Measurements from ENCODE around the gene IL5.
"Not testable (repeated sequence)": the region's sequence is repeated elsewhere in the genome, so short reads cannot be mapped to it uniquely, and the experiment has no call there.

IL5 gene

DNA sequence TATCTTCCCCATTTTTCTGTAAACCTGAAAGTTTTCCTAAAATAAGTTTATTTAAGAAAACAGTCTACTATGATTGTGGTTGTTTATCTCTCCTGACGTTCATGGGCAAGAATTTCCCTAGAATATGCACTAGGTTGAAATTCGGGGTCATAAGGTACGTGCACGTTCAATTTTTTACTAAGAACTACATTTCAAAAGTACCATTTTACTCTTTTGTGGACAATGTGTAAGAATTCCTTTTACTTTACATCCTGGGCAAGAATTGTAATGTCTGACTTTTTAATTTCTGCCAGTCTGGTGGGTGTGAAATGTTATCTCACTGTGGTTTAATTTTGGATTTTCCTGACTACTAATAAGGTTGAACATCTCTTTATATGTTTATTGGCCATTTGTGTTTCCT lies 12.4 kb downstream of the IL5 start:
- DNase-seq (ENCODE audit: low read depth in 1 of 2, low spot score in 1 of 2): no peak

DNA sequence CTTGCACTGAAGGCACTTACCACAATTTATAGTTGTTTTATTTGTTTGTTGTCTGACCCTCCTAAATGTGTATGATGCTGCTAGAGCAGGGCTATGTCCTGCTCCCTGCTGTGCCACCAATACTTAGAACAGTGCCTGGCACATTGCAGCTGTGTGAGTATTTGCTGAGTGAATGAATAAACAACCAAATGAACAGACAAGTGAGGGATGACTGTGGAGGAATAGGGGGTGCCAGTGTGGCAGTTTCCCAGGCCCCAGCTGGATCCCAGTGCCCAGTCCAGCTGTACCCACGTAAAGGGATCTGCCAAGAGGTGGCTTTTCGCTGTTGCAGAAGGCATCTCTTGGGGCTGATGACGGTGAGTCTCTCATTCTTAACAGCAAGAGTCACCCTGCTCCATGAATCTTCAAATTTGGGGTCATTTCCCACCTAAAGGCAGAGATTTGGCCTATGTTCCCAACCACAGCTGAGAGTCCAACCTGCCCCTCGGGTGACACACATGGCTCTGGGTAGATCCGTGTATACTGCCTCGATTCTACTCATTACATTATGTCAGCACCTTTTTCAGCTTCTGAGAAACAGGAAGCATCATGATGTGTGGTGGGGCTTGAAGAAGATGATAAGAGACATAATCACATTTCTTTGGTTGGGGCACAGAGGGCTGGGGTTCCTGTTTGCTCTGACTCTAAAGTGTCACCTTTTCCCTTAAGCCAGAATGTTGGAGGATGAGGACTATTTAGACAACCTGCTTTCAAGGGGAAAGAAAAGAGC lies 14.3 kb downstream of the IL5 start:
- DNase-seq (ENCODE audit: low read depth in 1 of 2, low spot score in 1 of 2): no peak

DNA sequence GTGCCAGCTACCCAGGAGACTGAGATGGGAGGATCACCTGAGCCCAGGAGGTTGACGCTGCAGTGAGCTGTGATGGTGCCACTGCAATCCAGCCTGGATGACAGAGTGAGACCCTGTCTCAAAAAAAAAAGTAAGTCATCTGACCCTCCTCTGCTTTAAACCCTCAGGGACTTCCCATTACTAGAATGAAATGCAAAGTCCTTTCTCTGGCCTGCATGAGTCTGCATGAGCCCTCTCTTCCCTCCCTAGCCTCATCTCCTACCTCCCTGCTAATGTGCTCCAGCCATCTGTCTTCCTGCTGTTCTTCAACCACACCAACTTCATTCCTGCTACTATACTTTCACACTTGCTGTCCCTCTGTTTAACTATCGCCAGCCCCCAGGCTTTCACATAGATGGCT lies 15.3 kb downstream of the IL5 start:
- DNase-seq (ENCODE audit: low read depth in 1 of 2, low spot score in 1 of 2): no peak

DNA sequence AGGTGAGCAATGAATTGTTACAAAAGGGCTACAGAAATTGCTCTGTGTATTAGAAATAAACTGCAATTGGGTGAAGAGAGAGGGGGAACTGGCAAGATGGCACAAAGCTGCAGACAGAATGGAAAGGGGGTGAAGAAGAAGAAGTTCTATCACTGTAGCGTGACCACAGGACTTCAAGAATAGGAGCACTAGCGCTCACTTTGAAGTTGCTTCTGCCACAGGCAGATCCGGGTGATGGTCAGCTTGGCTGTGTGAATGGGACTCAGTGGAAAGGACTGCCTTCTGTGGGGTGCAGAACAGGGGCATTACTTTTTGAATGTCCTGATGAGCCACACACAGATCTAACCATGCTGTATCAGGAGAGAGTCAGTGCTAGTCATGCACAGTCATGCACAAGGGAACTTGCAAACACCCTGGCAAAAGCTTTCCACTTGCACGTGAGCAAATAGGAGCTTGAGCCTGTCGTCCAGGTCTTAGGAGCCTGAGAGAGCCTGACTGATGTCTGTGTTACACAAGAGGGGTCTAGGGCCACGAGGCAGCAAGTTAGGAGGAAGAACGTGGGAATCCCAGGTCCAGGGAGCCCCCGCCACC lies 16.3 kb downstream of the IL5 start:
- no peak for DNase-seq (ENCODE audit: low read depth in 1 of 2, low spot score in 1 of 2)

DNA sequence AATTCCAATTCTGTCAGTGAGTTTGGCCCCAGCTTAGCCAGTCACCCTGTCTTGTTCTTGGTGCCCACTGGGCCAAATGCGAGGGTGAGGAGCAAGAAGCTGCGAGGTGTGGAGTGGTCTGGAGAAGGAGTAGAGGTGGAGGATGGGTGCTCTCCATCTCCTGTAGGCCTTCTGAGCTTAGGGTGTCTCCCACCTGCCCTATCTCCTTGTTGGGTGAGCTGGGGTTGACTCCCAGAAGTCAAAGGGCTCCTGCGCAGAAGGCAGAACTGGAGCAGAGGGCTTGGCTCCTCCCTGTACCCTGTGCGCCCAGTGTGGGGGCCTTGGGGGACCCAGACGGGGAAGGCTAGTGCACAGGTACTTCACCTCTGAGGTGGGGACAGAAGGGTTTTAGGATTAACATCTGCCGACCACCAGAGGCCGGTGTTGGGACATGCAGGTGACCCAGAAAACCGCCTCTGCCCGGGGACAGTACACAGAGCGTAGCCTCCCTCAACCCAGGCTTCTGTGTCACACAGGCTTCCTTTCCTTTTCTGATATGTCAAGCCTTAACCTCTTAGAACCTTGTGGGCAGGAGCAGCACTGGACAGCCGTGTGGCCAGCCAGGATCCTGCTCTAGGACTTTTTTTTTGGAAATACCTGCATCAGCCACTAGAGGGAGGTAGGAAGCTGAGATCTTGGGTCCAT lies 16.9 kb downstream of the IL5 start:
- no peak for DNase-seq (ENCODE audit: low read depth in 1 of 2, low spot score in 1 of 2)

DNA sequence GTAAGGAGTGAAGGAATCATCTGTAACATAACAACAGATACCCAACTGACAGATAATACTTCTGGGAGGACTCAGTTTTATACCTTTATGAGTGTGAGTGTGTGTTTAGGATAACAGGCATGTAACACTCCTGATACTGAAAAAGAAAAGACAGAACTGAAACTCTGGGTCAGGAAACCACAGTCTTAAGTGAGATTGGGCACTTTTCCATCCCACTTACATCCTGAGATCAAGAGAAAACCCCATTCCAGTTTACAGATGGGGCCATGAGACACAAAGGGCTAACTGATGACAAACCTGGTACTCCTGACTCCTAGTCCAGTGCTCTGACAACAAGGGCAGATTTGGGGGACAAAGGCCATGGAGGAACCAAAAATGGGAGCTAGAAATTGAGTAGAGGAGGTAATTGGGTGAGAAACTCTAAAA lies 18.0 kb downstream of the IL5 start:
- no peak for DNase-seq (ENCODE audit: low read depth in 1 of 2, low spot score in 1 of 2)

DNA sequence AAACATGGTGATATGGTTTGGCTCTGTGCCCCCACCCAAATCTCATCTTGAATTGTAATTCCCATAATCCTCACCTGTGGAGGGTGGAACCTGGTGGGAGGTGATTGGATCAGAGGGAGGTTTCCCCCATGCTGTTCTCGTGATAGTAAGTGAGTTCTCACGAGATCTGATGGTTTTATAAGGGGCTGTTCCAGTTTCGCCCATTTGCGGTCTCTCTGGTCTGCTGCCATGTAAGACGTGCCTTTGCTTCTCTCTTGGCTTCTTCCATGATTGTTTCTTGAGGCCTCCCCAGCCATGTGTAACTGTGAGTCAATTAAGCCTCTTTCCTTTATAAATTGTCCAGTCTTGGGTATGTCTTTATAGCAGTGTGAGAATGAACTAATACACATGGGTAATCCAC lies 18.4 kb downstream of the IL5 start:
- not testable (repeated sequence) for DNase-seq (ENCODE audit: low read depth in 1 of 2, low spot score in 1 of 2)

DNA sequence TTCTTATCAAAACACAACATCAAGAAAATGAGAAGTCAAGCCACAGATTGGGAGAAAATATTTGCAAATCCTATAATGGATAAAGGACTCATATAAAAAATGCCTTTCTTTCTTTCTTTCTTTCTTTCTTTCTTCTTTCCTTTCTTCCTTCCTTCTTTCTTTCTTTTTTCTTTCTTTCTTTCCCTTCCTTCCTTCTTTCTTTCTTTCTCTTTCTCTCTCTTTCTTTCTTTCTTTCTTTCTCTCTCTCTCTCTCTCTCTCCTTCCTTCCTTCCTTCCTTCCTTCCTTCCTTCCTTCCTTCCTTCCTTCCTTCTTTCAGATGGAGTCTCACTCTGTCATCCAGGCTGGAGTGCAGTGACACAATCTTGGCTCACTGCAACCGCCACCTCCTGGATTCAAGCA lies 21.3 kb downstream of the IL5 start:
- not testable (repeated sequence) for DNase-seq (ENCODE audit: low read depth in 1 of 2, low spot score in 1 of 2)

DNA sequence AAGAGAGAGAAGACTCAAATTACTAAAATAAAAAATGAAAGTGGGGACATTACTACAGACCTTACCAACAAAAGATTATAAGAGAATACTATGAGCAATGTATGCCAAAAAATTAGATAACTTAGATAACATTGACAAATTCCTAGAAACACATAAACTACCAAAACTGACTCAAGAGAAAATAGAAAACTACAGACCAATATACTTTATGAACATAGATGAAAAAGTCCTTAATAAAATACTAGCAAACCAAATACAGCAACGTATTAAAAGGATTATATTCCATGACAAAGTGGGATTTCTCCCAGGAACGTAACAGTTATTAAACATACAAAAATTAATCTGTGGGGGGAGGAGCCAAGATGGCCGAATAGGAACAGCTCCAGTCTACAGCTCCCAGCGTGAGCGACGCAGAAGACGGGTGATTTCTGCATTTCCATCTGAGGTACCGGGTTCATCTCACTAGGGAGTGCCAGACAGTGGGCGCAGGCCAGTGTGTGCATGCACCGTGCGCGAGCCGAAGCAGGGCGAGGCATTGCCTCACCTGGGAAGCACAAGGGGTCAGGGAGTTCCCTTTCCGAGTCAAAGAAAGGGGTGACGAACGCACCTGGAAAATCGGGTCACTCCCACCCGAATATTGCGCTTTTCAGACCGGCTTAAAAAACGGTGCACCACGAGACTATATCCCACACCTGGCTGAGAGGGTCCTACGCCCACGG lies 29.5 kb downstream of the IL5 start:
- DNase-seq (ENCODE audit: low read depth in 1 of 2, low spot score in 1 of 2): not testable (repeated sequence)

DNA sequence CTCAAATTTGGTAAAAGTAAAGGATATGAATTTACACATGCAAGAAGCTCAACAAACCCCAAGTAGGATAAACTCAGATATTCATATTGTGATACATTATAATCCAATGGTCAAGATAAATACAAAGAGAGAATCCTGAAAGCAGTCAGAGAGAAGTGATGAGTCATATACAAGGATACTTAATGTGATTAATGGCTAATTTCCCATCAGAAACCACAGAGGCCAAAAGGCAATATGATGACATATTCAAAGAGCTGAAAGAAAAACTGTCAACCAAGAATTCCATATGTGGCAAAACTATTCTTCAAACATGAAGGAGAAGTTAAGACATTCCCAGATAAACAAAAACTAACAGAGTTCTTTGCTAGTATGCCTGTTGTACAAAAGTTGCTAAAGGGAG lies 33.2 kb downstream of the IL5 start:
- no peak for DNase-seq (ENCODE audit: low read depth in 1 of 2, low spot score in 1 of 2)

DNA sequence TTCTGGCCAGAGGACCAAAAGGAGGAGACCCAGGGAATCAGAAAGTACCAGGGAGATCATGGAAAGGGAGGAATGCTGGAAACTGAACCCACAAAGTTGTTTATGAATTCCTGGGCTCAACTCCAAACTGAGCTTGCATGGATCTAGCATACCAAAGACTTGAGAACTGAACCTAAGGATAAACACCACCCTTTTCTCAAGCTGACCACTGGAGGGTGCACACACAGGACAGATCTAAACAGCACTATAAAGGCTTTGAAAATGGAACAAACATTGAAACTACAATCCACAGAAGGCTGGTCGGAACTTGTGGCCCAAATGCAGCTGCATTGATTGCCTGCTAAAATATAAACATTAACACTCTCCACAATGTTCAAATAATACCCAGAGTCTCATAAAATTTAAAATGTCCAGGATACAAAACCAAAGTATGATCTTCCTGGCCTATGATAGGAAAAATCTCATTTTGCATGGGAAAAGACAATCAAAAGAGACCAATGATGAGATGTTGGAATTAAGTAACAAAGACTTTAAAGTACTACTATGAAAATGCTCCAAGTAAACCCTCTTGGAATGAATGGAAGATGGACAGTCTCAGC lies 37.1 kb downstream of the IL5 start:
- no peak for DNase-seq (ENCODE audit: low read depth in 1 of 2, low spot score in 1 of 2)

DNA sequence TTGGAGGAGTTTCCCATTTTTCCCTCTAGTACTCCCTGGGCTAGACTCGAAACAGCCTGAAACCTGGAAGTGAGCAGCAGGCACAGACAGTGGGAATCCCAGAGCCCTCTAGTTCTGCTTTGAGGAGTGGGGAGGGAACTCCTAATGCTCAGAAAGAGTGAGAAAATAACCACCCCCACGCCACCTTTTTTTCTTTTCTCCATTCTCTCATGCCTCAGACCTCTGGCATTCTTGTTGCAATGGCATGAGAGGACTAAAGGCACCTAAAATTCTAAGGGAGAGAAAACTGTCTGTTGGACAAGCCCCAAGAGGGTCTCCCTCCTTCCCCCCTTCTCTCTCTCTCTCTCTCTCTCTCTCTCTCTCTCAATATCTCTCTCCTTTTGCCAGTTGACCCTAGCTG lies 37.7 kb downstream of the IL5 start:
- no peak for DNase-seq (ENCODE audit: low read depth in 1 of 2, low spot score in 1 of 2)

DNA sequence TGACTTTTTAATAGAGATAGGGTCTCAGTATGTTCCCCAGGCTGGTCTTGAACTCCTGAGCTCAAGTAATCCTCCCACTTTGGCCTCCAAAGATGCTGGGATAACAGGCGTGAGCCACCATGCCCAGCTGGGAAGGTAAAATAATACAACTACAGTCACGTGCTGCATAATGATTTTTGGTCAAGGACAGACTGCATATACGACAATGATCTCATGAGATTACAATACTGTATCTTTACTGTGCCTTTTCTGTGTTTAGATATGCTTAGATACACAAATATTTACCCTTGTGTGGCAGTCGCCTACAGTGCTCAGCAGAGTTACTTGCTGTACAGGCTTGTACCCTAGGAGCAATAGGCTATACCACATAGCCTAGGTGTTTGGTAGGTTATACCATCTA lies 38.6 kb downstream of the IL5 start:
- no peak for DNase-seq (ENCODE audit: low read depth in 1 of 2, low spot score in 1 of 2)

DNA sequence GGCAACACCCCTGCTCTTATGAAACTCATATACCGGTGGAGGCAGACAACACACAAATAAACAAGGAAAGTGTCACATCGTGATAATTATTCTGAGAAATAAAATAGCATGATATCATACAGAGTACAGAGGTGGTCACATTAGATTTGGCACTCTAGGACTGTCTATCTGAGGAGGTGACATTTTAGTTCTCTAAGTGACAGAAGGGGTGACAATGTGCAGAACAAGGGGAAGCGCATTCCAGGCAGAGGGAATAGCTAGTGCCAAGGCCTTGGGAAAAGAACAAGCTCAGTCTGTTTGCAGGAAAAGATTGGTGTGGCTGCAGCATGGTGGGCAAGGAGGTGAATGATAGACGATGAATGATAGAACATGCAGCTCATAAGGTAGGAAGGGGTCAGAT lies 40.1 kb downstream of the IL5 start:
- DNase-seq (ENCODE audit: low read depth in 1 of 2, low spot score in 1 of 2): no peak

DNA sequence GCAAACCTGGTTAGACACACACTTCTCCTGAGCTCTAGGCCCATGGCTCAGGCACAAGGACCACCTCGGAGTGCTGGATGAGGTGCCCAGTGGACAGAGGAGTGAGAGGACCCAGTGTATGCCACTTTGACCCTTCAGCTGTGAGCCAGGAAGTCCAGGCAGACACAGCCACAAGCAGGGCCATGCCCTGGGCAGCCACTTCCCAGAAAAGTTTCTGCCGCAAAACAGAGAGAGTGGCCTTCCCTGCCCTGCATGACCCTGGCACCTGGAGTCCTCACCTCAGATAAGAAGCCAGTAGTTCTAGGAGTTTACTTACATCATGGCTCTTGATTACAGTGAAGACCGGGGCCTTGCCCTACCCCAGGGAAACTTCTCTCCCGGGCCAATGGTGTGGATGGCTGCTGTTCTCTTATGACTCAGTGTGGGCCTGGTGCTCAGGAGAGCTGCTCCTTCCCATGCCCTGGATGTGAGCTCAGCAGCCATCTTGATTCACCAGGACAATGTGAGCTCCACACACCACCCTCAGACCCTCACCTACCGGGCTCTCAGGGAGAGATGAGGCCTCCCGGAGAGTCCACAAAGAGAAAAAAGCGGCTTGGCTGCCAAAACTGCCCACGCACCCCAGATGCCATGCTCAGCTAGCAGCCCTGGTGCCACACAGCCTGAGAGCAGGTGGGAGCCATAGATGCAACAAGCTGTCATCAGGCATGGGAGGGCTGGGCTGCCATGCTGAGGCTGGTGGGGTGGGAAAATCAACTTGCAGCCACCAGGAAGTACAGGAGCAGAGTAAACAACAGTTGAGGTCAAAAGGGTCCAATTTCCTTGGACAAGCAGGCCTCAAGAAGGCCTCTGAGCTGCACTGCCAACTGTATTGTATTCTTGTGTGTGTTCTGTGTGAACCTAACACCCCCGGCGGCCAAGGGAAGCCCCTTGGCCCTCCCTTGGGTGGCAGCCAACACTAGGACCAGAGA lies 41.1 kb downstream of the IL5 start:
- no peak for DNase-seq (ENCODE audit: low read depth in 1 of 2, low spot score in 1 of 2)

DNA sequence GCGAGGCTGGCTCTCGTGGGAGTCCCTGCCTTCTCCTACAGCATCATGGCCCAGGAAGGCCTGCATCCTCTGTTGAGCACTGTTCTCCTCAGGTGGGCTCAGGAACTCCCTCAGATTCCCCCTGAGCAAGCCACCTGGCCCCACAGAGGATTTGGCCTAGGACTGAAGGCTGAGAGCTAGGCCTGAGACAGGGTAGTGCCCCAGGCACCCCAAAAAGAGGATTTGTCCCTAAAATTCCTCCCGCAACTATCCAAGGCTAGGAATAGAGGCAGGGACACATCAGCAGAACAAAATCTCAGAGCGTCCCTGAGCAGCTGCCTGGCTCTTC lies 41.7 kb downstream of the IL5 start:
- DNase-seq (ENCODE audit: low read depth in 1 of 2, low spot score in 1 of 2): no peak

DNA sequence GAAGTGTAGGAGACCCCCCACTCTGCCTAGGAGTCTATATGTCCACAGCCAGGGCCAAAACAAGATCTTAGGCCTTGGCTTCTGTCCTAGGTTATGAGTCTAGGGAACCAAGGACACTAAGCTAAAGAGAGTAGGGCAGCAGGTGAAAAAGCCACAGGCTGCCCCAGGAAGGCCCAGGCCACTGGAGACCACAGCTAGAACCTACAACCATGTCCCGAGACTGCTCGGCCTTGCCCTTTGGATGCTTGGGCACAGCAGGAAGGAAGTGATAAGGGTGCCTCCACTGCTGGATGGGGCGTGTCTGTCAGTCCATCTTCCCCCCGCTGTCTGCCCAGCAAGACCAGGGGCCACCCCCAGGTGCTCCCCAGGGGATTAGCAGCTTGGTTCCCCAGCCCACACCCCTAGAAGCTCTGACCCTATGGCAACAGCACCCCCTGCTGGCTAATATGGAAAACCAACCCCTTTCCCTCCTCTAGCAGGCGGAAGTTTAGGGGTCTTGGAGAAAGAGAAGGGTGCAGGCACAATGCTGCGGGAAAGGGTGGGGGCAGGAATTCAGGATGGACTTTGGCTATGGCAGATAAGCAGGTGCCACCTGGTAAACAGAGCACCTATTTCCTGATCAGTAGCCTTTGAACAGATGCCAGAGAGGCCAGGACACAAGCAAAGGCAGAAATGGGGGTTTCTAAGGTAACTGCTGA lies 42.2 kb downstream of the IL5 start:
- DNase-seq (ENCODE audit: low read depth in 1 of 2, low spot score in 1 of 2): peak; percentile 46 to 71

DNA sequence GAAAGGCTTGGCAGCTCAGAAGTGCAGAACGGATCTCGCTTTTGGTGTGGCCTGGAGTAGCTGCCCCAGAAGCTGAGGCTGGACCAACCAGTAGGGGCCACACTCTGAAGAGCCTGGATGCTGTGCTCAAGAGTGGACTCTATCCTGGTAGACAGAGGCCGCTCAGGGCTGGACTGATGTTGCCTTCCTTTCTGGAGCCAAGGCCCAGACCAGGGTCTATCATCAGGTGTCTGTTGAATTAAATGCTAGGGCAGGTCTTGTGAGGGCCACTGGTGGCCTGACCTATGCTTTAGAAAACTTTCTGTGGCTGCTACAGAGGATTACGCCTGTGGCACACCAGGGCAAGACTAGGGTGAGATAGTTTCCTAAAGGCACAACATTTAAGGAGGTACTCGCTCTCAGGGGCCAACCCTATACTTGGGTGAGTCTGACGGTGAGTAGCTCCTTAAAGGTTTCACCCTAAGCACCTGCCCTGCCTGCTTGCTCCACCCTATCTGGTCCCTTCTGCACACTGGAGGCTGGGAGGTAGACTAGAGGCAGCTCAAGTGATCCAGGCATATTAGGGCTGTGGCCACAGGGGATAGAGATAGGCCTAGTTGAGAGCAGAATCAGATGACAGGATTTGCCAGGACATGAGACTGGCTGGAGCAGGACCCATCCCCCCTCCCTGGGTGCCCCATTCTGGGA lies 42.9 kb downstream of the IL5 start:
- DNase-seq (ENCODE audit: low read depth in 1 of 2, low spot score in 1 of 2): no peak
